GM12865 (cell line): Measurements from ENCODE around the gene SCIN.

Experiments
- DNase-seq: peaks from one replicate; pipeline ENCODE4 v3.0.0; 2010; ENCODE audit warnings: low read depth
- H3K4me3 ChIP-seq: 2 replicates; pipeline ENCODE4 v1.5.1; 2011; ENCODE audit warnings: mild to moderate bottlenecking, low read depth, low read length, control low read depth
- CTCF ChIP-seq: IDR thresholded peaks from 2 replicates; pipeline ENCODE4 v1.5.1; 2011; ENCODE audit warnings: low read length, control low read depth, low read depth, inconsistent platforms; ENCODE audit not compliant: insufficient read depth; ENCODE audit errors: missing control alignments

Gene SCIN

GRCh38 chr7:12610899-12611298, 40.4 kb downstream of the SCIN start:
- H3K4me3 ChIP-seq = no peak overlapping the region
- TF ChIP-seq CTCF = no peak
- no peak for DNase-seq

- DNase-seq = no peak
- no peak for TF ChIP-seq CTCF
- H3K4me3 ChIP-seq = no peak overlapping the region
Observed at GRCh38 chr7:12612622-12613021, 42.1 kb downstream of the SCIN start.

GRCh38 chr7:12619461-12620069, 49.0 kb downstream of the SCIN start:
- no peak overlapping the region for H3K4me3 ChIP-seq
- no peak for DNase-seq
- no peak for TF ChIP-seq CTCF

- H3K4me3 ChIP-seq = no peak overlapping the region
- DNase-seq = no peak
- TF ChIP-seq CTCF = no peak
Observed at GRCh38 chr7:12620371-12620770, 49.9 kb downstream of the SCIN start.

GRCh38 chr7:12623223-12623622, 52.7 kb downstream of the SCIN start:
- no peak overlapping the region for H3K4me3 ChIP-seq
- TF ChIP-seq CTCF = no peak
- no peak for DNase-seq

GRCh38 chr7:12623885-12624498, 53.5 kb downstream of the SCIN start:
- peak; percentile 74 for TF ChIP-seq CTCF
- peak; percentile 27 for DNase-seq
- H3K4me3 ChIP-seq = no peak overlapping the region

- no peak overlapping the region for H3K4me3 ChIP-seq
- TF ChIP-seq CTCF = no peak
- DNase-seq = no peak
Observed at GRCh38 chr7:12625836-12626235, 55.3 kb downstream of the SCIN start.
